GM18951 (cell line): ENCODE results near the gene BCKDHB.
A peak's percentile ranks its signal among the peaks of the same experiment; 100 is the strongest.
"Not testable (repeated sequence)": the region's sequence is repeated elsewhere in the genome, so short reads cannot be mapped to it uniquely, and the experiment has no call there.

Experiments used
- POLR2A ChIP-seq: IDR thresholded peaks from 4 replicates; pipeline ENCODE4 v1.6.1; 2011; ENCODE audit warnings: mild to moderate bottlenecking; ENCODE audit not compliant: insufficient read length, insufficient read depth; ENCODE audit errors: extremely low read depth
- in situ Hi-C: fragments of 300-500 bp; cut with MboI; formaldehyde crosslinking; loops from one replicate; pipeline ENCODE4 v1.12.0; 2022; ENCODE audit warnings: low sequenced_read_pairs, mixed read lengths, inconsistent platforms; ENCODE audit not compliant: unreplicated experiment

The BCKDHB gene

GRCh38 chr6:80106418-80107235 is at the start of gene BCKDHB:
Gene BCKDHB (plus strand): TSS chr6:80106671. CDS start chr6:80106694, 23 bp downstream.
- in situ Hi-C loops, result no loop called here
- TF ChIP-seq POLR2A, result peak; percentile 96

- no peak for TF ChIP-seq POLR2A
- in situ Hi-C loops, result no loop called here
These were observed 45.7 kb upstream of the BCKDHB start for GRCh38 chr6:80060774-80061173.

- in situ Hi-C loops, result not testable (repeated sequence)
These were observed 38.3 kb upstream of the BCKDHB start for GRCh38 chr6:80068146-80068545.

- in situ Hi-C loops, result not testable (repeated sequence)
These were observed 36.0 kb upstream of the BCKDHB start for GRCh38 chr6:80070431-80070830.

GRCh38 chr6:80077067-80077466 is 29.4 kb upstream of the BCKDHB start:
- in situ Hi-C loops, result no loop called here
- no peak for TF ChIP-seq POLR2A

- TF ChIP-seq POLR2A, result no peak
- in situ Hi-C loops, result loop anchor here (10.0 kb wide), 1 partner anchor 134 kb away; no protein-coding TSS in a partner anchor
These were observed 17.8 kb upstream of the BCKDHB start for GRCh38 chr6:80088637-80089036.

- no peak for TF ChIP-seq POLR2A
- in situ Hi-C loops, result no loop called here
These were observed 15.0 kb upstream of the BCKDHB start for GRCh38 chr6:80091506-80091905.

- TF ChIP-seq POLR2A, result no peak
- in situ Hi-C loops, result no loop called here
These were observed 12.5 kb upstream of the BCKDHB start for GRCh38 chr6:80094017-80094416.

GRCh38 chr6:80095600-80095999 is 10.9 kb upstream of the BCKDHB start:
- in situ Hi-C loops, result no loop called here
- TF ChIP-seq POLR2A, result no peak

- in situ Hi-C loops, result no loop called here
These were observed 8.1 kb upstream of the BCKDHB start for GRCh38 chr6:80098392-80098791.

GRCh38 chr6:80104520-80104919 is 2.0 kb upstream of the BCKDHB start:
- in situ Hi-C loops, result no loop called here
- TF ChIP-seq POLR2A, result no peak

More at GRCh38 chr6:80098392-80098791, 8.1 kb upstream of the BCKDHB start:
- TF ChIP-seq POLR2A, result no peak

- no peak for TF ChIP-seq POLR2A
- in situ Hi-C loops, result no loop called here
These were observed 476 bp upstream of the BCKDHB start for GRCh38 chr6:80105972-80106417.

- in situ Hi-C loops, result not testable (repeated sequence)
These were observed 16.1 kb downstream of the BCKDHB start for GRCh38 chr6:80122576-80122975.

- in situ Hi-C loops, result no loop called here
- TF ChIP-seq POLR2A, result no peak
These were observed 20.3 kb downstream of the BCKDHB start for GRCh38 chr6:80126657-80127345.
